Osteoblast (primary cell): ENCODE measurements around the gene POP4. TPM values are rescaled to one million over a fixed set of nuclear protein-coding genes. Genes with fewer than 3 reads are reported as not detected.
A peak's percentile ranks its signal among the peaks of the same experiment; 100 is the strongest.
"Not testable (repeated sequence)": the region's sequence is repeated elsewhere in the genome, so short reads cannot be mapped to it uniquely, and the experiment has no call there.

ENCODE experiments used
- DNase-seq: peaks from one replicate; pipeline ENCODE4 v3.0.0; 2011; ENCODE audit warnings: low spot score, mixed read lengths; ENCODE audit not compliant: insufficient read length; ENCODE audit errors: missing footprints
- H2AFZ ChIP-seq: 2 replicates; pipeline ENCODE4 v1.6.0; 2011; ENCODE audit warnings: mild to moderate bottlenecking, low read length
- H3K27ac ChIP-seq: 2 replicates; pipeline ENCODE4 v1.5.1; 2011; ENCODE audit warnings: mild to moderate bottlenecking, low read depth, low read length, moderate library complexity
- H3K27me3 ChIP-seq: 2 replicates; pipeline ENCODE4 v1.6.0; 2012; ENCODE audit warnings: mild to moderate bottlenecking, control low read depth, inconsistent platforms, low read length, moderate library complexity; ENCODE audit not compliant: insufficient read depth
- H3K36me3 ChIP-seq: 2 replicates; pipeline ENCODE4 v1.5.1; 2011; ENCODE audit warnings: mild to moderate bottlenecking, low read length, control low read depth, moderate library complexity; ENCODE audit not compliant: insufficient read depth
- H3K4me1 ChIP-seq: 2 replicates; pipeline ENCODE4 v1.5.1; 2011; ENCODE audit warnings: mild to moderate bottlenecking, low read length, control low read depth, moderate library complexity; ENCODE audit not compliant: insufficient read depth
- H3K4me2 ChIP-seq: 2 replicates; pipeline ENCODE4 v1.6.0; 2011; ENCODE audit warnings: mild to moderate bottlenecking, low read length; ENCODE audit not compliant: insufficient read depth
- H3K4me3 ChIP-seq: fragments of 200-600 bp; sonication (generic); 3 replicates; pipeline ENCODE4 v1.5.1; 2012; ENCODE audit warnings: mild to moderate bottlenecking, low read length, inconsistent platforms; ENCODE audit not compliant: insufficient read depth
- H3K79me2 ChIP-seq: 2 replicates; pipeline ENCODE4 v1.6.0; 2012; ENCODE audit warnings: mild to moderate bottlenecking, low read length, control low read depth, inconsistent platforms; ENCODE audit not compliant: insufficient read depth
- H3K9me3 ChIP-seq: 2 replicates; pipeline ENCODE4 v1.5.1; 2011; ENCODE audit warnings: low read depth, low read length, control low read depth
- H4K20me1 ChIP-seq: 2 replicates; pipeline ENCODE4 v1.6.0; 2012; ENCODE audit warnings: mild to moderate bottlenecking, low read length, control low read depth; ENCODE audit not compliant: insufficient read depth
- total RNA-seq: library from RNA; depleted of rRNA; stranded (reverse); fragments of >200 nt; gene quantifications from 2 replicates; pipeline ENCODE4 v1.2.3, GENCODE V29; 2012
- TF ChIP-seq, protein P1 (sequence below): IDR thresholded peaks from 2 replicates; pipeline ENCODE4 v1.5.1; 2011; ENCODE audit warnings: mild to moderate bottlenecking, low read depth, low read length, moderate library complexity; ENCODE audit errors: extremely low read depth

POP4 gene, protein sequence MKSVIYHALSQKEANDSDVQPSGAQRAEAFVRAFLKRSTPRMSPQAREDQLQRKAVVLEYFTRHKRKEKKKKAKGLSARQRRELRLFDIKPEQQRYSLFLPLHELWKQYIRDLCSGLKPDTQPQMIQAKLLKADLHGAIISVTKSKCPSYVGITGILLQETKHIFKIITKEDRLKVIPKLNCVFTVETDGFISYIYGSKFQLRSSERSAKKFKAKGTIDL
- total RNA-seq, result 59.4 and 61.0 TPM in 2 replicates

DNA sequence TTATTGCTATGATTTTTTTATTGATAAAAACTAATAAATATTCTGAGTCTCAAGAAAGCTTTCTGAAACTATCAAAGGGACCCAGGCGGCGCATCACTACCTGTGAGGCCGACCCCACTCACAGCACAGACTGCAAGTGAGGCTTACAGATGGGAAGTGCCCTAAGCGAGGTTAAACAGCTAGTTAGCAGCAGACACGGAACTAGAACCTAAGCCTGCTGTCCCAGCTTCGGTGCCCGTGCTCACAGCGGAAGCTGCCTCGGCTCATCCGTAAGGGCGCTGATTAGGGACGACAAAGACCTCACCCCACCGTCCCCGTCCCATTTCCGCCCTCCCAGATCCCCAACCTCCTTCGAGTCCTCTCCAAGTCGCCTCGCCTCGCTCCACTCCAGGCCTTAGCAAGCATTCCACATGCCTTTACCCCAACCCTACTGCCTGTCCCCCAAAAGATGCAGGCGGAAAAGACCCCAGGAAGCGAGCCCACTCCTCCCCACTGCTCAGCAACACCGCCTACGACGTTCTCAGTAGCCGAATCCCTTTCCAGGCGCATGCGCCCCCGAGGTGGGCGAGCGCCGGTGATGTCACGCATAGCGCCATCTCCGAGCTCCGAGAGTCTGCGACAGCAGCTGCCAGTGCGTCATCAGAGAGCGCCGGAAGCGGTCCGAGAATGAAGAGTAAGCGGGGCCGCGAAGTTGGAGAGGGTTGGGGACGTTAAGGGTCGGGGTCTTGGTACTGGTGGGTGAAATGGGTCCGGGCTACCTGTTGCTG lies at the start of gene POP4:
Gene POP4 (plus strand): TSS at position 631 of the 767 bp plus-strand sequence. CDS start 36 bp downstream, at position 667.
- Histone ChIP-seq H3K9me3 (no peaks in the 10 kb centered on the region), H3K79me2 (peaks cover 20% of the 10 kb centered on the region), H3K4me2 (peak within 1 kb of the TSS; percentile 95), H3K27me3 (no peaks in the 10 kb centered on the region), H3K4me1 (peaks cover 12% of the 10 kb centered on the region), H4K20me1 (no peaks in the 10 kb centered on the region), H3K36me3 (peaks cover 12% of the 10 kb centered on the region), H3K4me3 (peak within 1 kb of the TSS; percentile 92), H2AFZ (peak within 1 kb of the TSS; percentile 99), H3K27ac (peak within 1 kb of the TSS; percentile 97)
- DNase-seq, result peak; percentile 99
- TF ChIP-seq, protein P1, sequence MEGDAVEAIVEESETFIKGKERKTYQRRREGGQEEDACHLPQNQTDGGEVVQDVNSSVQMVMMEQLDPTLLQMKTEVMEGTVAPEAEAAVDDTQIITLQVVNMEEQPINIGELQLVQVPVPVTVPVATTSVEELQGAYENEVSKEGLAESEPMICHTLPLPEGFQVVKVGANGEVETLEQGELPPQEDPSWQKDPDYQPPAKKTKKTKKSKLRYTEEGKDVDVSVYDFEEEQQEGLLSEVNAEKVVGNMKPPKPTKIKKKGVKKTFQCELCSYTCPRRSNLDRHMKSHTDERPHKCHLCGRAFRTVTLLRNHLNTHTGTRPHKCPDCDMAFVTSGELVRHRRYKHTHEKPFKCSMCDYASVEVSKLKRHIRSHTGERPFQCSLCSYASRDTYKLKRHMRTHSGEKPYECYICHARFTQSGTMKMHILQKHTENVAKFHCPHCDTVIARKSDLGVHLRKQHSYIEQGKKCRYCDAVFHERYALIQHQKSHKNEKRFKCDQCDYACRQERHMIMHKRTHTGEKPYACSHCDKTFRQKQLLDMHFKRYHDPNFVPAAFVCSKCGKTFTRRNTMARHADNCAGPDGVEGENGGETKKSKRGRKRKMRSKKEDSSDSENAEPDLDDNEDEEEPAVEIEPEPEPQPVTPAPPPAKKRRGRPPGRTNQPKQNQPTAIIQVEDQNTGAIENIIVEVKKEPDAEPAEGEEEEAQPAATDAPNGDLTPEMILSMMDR, result no peak

DNA sequence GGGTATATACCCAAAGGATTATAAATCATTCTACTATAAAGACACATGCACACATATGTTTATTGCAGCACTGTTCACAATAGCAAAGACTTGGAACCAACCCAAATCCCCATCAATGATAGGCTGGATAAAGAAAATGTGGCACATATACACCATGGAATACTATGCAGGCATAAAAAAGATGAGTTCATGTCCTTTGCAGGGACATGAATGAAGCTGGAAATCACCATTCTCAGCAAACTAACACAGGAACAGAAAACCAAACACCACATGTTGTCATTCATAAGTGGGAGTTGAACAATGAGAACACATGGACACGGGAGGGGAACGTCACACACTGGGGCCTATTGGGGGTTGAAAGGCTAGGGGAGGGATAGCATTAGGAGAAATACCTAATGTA lies 47.0 kb upstream of the POP4 start:
- H4K20me1 ChIP-seq, H3K79me2 ChIP-seq, H3K4me2 ChIP-seq: not testable (repeated sequence)

DNA sequence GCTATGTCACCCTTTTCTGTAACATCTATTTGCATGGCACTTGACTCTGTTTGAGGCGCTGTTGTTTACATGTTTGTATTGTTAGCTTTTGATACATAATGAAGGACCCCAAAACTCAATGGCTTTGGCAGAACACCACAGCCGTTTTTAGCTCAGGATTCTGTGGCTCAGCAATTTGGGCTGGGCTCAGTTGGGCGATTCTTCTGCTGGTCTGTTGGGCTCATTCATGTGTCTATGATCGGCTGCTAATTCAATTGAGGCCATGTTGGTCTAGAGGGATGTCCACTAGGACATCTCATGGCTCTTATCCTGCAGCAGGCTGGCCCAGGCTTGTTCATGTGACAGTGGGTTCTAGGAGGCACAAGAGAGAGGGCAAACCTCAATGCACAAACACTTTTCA lies 46.3 kb upstream of the POP4 start:
- Histone ChIP-seq H3K79me2 (no peaks in the 10 kb centered on the region), H4K20me1 (no peaks in the 10 kb centered on the region), H2AFZ (no peak overlapping the region), H3K36me3 (no peaks in the 10 kb centered on the region), H3K27ac (no peak overlapping the region), H3K4me3 (no peak overlapping the region), H3K9me3 (no peaks in the 10 kb centered on the region), H3K4me2 (no peak overlapping the region), H3K27me3 (no peaks in the 10 kb centered on the region), H3K4me1 (no peaks in the 10 kb centered on the region)
- no peak for DNase-seq
- TF ChIP-seq, protein P1, result no peak

More for the DNA sequence above, 47.0 kb upstream of the POP4 start:
- H3K4me1 ChIP-seq, H3K4me3 ChIP-seq, H3K9me3 ChIP-seq, H3K36me3 ChIP-seq, H3K27ac ChIP-seq, H3K27me3 ChIP-seq, H2AFZ ChIP-seq, DNase-seq: not testable (repeated sequence)

GRCh38 chr19:29560313-29561075 lies 45.6 kb upstream of the POP4 start:
- Histone ChIP-seq H3K9me3 (no peaks in the 10 kb centered on the region), H3K4me2 (no peak overlapping the region), H3K27ac (no peak overlapping the region), H4K20me1 (no peaks in the 10 kb centered on the region), H3K36me3 (no peaks in the 10 kb centered on the region), H3K4me1 (no peaks in the 10 kb centered on the region), H3K79me2 (no peaks in the 10 kb centered on the region), H3K27me3 (no peaks in the 10 kb centered on the region), H3K4me3 (no peak overlapping the region), H2AFZ (no peak overlapping the region)
- no peak for DNase-seq
- TF ChIP-seq, protein P1, result no peak
